SK-N-SH treated with all-trans-retinoic acid at 6 μM for 48 hours (cell line): ENCODE measurements around the gene SP3.

ENCODE experiments used
- ATAC-seq: fragments of 200-7000 bp; cut with Tn5 transposase; 3 replicates; pipeline ENCODE4 v1.9.1; 2020; ENCODE audit warnings: mild to moderate bottlenecking, moderate library complexity
- ARNTL ChIP-seq: fragments of 450-650 bp; formaldehyde crosslinking; IDR thresholded peaks from 2 replicates; pipeline ENCODE4 v1.5.0; 2020; ENCODE audit warnings: low read depth, mild to moderate bottlenecking, moderate library complexity, borderline replicate concordance
- BACH2 ChIP-seq: fragments of 250-450 bp; sonication (Bioruptor Pico); IDR thresholded peaks from 2 replicates; pipeline ENCODE4 v1.9.0; 2021; ENCODE audit warnings: mild to moderate bottlenecking, borderline replicate concordance
- CSRNP3 ChIP-seq: fragments of 250-450 bp; sonication (Bioruptor Pico); IDR thresholded peaks from 2 replicates; pipeline ENCODE4 v1.5.1; 2021; ENCODE audit warnings: mild to moderate bottlenecking, moderate library complexity
- ESRRG ChIP-seq: fragments of 250-450 bp; sonication (Bioruptor Pico); IDR thresholded peaks from 2 replicates; pipeline ENCODE4 v1.6.1; 2021; ENCODE audit warnings: mild to moderate bottlenecking
- ISL1 ChIP-seq: fragments of 250-450 bp; sonication (Bioruptor Pico); IDR thresholded peaks from 2 replicates; pipeline ENCODE4 v2.1.2; 2022; ENCODE audit warnings: mild to moderate bottlenecking, moderate library complexity
- POU6F1 ChIP-seq: fragments of 250-450 bp; sonication (Bioruptor Pico); IDR thresholded peaks from 2 replicates; pipeline ENCODE4 v1.8.0; 2021; ENCODE audit warnings: low read depth, mild to moderate bottlenecking, moderate library complexity, borderline replicate concordance
- RARB ChIP-seq: fragments of 250-450 bp; sonication (Bioruptor Pico); IDR thresholded peaks from 2 replicates; pipeline ENCODE4 v1.8.0; 2021; ENCODE audit warnings: mild to moderate bottlenecking, moderate library complexity
- SNAI2 ChIP-seq: fragments of 250-450 bp; sonication (Bioruptor Pico); IDR thresholded peaks from 2 replicates; pipeline ENCODE4 v1.5.0; 2020; ENCODE audit warnings: mild to moderate bottlenecking, moderate library complexity
- TCF4 ChIP-seq: fragments of 250-450 bp; sonication (Bioruptor Pico); IDR thresholded peaks from 2 replicates; pipeline ENCODE4 v1.8.0; 2021; ENCODE audit warnings: mild to moderate bottlenecking, moderate library complexity, borderline replicate concordance
- TOX ChIP-seq: fragments of 250-450 bp; sonication (Bioruptor Pico); IDR thresholded peaks from 2 replicates; pipeline ENCODE4 v1.8.0; 2021; ENCODE audit warnings: mild to moderate bottlenecking, moderate library complexity, borderline replicate concordance
- TSHZ2 ChIP-seq: fragments of 250-450 bp; sonication (Bioruptor Pico); IDR thresholded peaks from 2 replicates; pipeline ENCODE4 v1.5.0; 2020; ENCODE audit warnings: mild to moderate bottlenecking, moderate library complexity
- ZC3H10 ChIP-seq: fragments of 250-450 bp; sonication (Bioruptor Pico); IDR thresholded peaks from 2 replicates; pipeline ENCODE4 v1.5.1; 2021; ENCODE audit warnings: mild to moderate bottlenecking, moderate library complexity
- ZFP3 ChIP-seq: fragments of 250-450 bp; sonication (Bioruptor Pico); IDR thresholded peaks from 2 replicates; pipeline ENCODE4 v1.5.0; 2020; ENCODE audit warnings: mild to moderate bottlenecking, moderate library complexity
- ZNF565 ChIP-seq: fragments of 450-650 bp; formaldehyde crosslinking; conservative IDR thresholded peaks from 2 replicates; pipeline ENCODE4 v1.5.0; 2020; ENCODE audit warnings: low read depth, mild to moderate bottlenecking, moderate library complexity
- ZNF70 ChIP-seq: fragments of 450-650 bp; formaldehyde crosslinking; IDR thresholded peaks from 2 replicates; pipeline ENCODE4 v1.5.0; 2020; ENCODE audit warnings: mild to moderate bottlenecking, moderate library complexity
- ZNF8 ChIP-seq: fragments of 450-650 bp; formaldehyde crosslinking; IDR thresholded peaks from 2 replicates; pipeline ENCODE4 v1.5.0; 2020; ENCODE audit warnings: mild to moderate bottlenecking, moderate library complexity

SP3 gene

GRCh38 chr2:173940208-173941020 lies 24.8 kb downstream of the SP3 start:
- no peak for ATAC-seq
- no peak for TF ChIP-seq BACH2 (CRISPR knock-in tag)
- no peak for TF ChIP-seq TSHZ2 (CRISPR knock-in tag)
- TF ChIP-seq ZNF70 (CRISPR knock-in tag), result no peak
- no peak for TF ChIP-seq POU6F1
- no peak for TF ChIP-seq SNAI2
- no peak for TF ChIP-seq TCF4 (CRISPR knock-in tag)
- TF ChIP-seq RARB (CRISPR knock-in tag), result no peak
- TF ChIP-seq ZNF8 (CRISPR knock-in tag), result no peak
- TF ChIP-seq ESRRG (CRISPR knock-in tag), result no peak
- no peak for TF ChIP-seq ZC3H10 (CRISPR knock-in tag)
- TF ChIP-seq CSRNP3 (CRISPR knock-in tag), result no peak
- no peak for TF ChIP-seq ISL1 (CRISPR knock-in tag)

- TF ChIP-seq CSRNP3 (CRISPR knock-in tag), result no peak
- peak; percentile 67; the same call in 1 of the 2 replicates for TF ChIP-seq TCF4 (CRISPR knock-in tag)
- 0 out of 2 replicates have a peak, but pooled peaks have one; percentile 29 for TF ChIP-seq TSHZ2 (CRISPR knock-in tag)
- ATAC-seq, result no peak; the same call in 2 of the 3 replicates
Measured at GRCh38 chr2:173938700-173939384, 26.3 kb downstream of the SP3 start.

- no peak; the same call in 2 of the 3 replicates for ATAC-seq
- TF ChIP-seq TCF4 (CRISPR knock-in tag) (no peak), CSRNP3 (CRISPR knock-in tag) (no peak), TOX (CRISPR knock-in tag) (no peak), ARNTL (no peak), ZNF565 (CRISPR knock-in tag) (no peak), POU6F1 (no peak), ZFP3 (CRISPR knock-in tag) (no peak), TSHZ2 (CRISPR knock-in tag) (no peak)
Measured at GRCh38 chr2:173935305-173935704, 29.9 kb downstream of the SP3 start.
